ENCODE measurements around the gene CGB7.
A peak's percentile ranks its signal among the peaks of the same experiment; 100 is the strongest.

- peak; percentile 26 to 49 for TF ChIP-seq CTCF (conservative IDR thresholded peaks at IDR 0.05 in 1 of 2, IDR thresholded peaks at IDR 0.05 in 1 of 2; ENCODE audit: extremely low read depth in 1 of 2, insufficient read depth in 1 of 2, low read depth in 1 of 2, low read length in 2 of 2)
- peak; percentile 37 for TF ChIP-seq EZH2 (IDR thresholded peaks at IDR 0.05; ENCODE audit: borderline replicate concordance, low read length)
These were observed 16.2 kb upstream of the CGB7 start for GRCh38 chr19:49073514-49074378.

All from mammary epithelial cell (primary cell).